HCT116 (cell line): ENCODE measurements around the gene MTHFSD. TPM values are rescaled to one million over a fixed set of nuclear protein-coding genes. Genes with fewer than 3 reads are reported as not detected.

Experiments used
- ATAC-seq: fragments of 200-7000 bp; cut with Tn5 transposase; 2 replicates; pipeline ENCODE4 v1.9.1; 2020; ENCODE audit warnings: mild to moderate bottlenecking, moderate library complexity
- BruUV-seq: library from RNA; stranded (reverse); fragments of 400-500 nt; replicated peaks from 2 replicates; lab custom pipeline; 2021; lab: Mats Ljungman, UMichigan
- CTCF ChIA-PET: fragments of 300-600 bp; sonication (Branson Sonifier 250); formaldehyde crosslinking; loops from one replicate; lab custom pipeline; 2021; ENCODE audit warnings: antibody characterized with exemption; lab: Charles Lee
- POLR2A ChIA-PET: fragments of 300-600, 350-600 bp; sonication (Branson Sonifier 250); formaldehyde crosslinking; loops from one replicate; lab custom pipeline; 2021; ENCODE audit warnings: antibody characterized with exemption; lab: Charles Lee
- RAD21 ChIA-PET, 2 experiments: fragments of 300-600 bp; sonication (Branson Sonifier 250); formaldehyde crosslinking; loops; one replicate each; lab custom pipeline; 2023; ENCODE audit warnings: low total read pairs in 2 of 2; ENCODE audit not compliant: uncharacterized antibody in 2 of 2, unreplicated experiment in 2 of 2, low non-redundant PET in 1 of 2; lab: Charles Lee
- DNase-seq: peaks from one replicate; pipeline ENCODE4 v3.0.0-alpha.2; 2010; ENCODE audit warnings: low read depth, low spot score
- H2AFZ ChIP-seq: fragments of 200-600 bp; shearing (Covaris generic), sonication (generic); 2 replicates; pipeline ENCODE4 v1.6.1; 2017; ENCODE audit warnings: low read depth, mixed run types, mixed read lengths, antibody characterized with exemption, low read length; ENCODE audit not compliant: poor library complexity, severe bottlenecking
- H3K27ac ChIP-seq: 2 replicates; pipeline ENCODE4 v1.5.1; 2012; ENCODE audit warnings: low read depth, low read length
- H3K27me3 ChIP-seq: fragments of 200-600 bp; sonication (generic); 2 replicates; pipeline ENCODE4 v1.6.1; 2016; ENCODE audit warnings: mixed run types, low read length, mixed read lengths; ENCODE audit not compliant: insufficient read depth
- H3K36me3 ChIP-seq, 2 experiments: fragments of 200-500 bp in 1 of 2; fragments of 200-600 bp in 1 of 2; sonication (Bioruptor generic) in 1 of 2; sonication (generic) in 1 of 2; 2 replicates each; pipeline versions ENCODE4 v1.5.1 to v1.6.1; 2014 to 2016; ENCODE audit warnings: low read length in 2 of 2, inconsistent platforms in 1 of 2, mixed read lengths in 1 of 2, mixed run types in 1 of 2; ENCODE audit not compliant: insufficient read depth in 2 of 2, control insufficient read depth in 1 of 2
- H3K4me1 ChIP-seq, 2 experiments: fragments of 200-600 bp in 1 of 2; sonication (generic) in 1 of 2; 2 replicates each; pipeline versions ENCODE4 v1.5.1 to v1.6.1; 2012 to 2017; ENCODE audit warnings: low read length in 2 of 2, inconsistent platforms in 1 of 2, mild to moderate bottlenecking in 1 of 2, mixed read lengths in 1 of 2, mixed run types in 1 of 2, moderate library complexity in 1 of 2; ENCODE audit not compliant: insufficient read depth in 2 of 2, control insufficient read depth in 1 of 2
- H3K4me2 ChIP-seq: fragments of 200-600 bp; sonication (generic); 2 replicates; pipeline ENCODE4 v1.6.1; 2017; ENCODE audit warnings: mixed run types, low read length, mixed read lengths
- H3K4me3 ChIP-seq, 2 experiments: fragments of 200-600 bp in 1 of 2; sonication (generic) in 1 of 2; replicated peaks in 1 of 2; 2 replicates each; pipeline ENCODE4 v1.5.1; 2011 to 2016; ENCODE audit warnings: low read length in 2 of 2, control low read depth in 1 of 2, low read depth in 1 of 2, mild to moderate bottlenecking in 1 of 2, mixed read lengths in 1 of 2, mixed run types in 1 of 2
- H3K79me2 ChIP-seq: fragments of 200-600 bp; sonication (generic); 2 replicates; pipeline ENCODE4 v1.6.1; 2017; ENCODE audit warnings: mild to moderate bottlenecking, mixed run types, low read length, moderate library complexity, mixed read lengths; ENCODE audit not compliant: insufficient read depth
- H3K9ac ChIP-seq: fragments of 200-600 bp; sonication (generic); 2 replicates; pipeline ENCODE4 v1.6.1; 2016; ENCODE audit warnings: low read length, mixed read lengths
- H3K9me2 ChIP-seq: fragments of 200-600 bp; sonication (generic), shearing (Covaris generic); 2 replicates; pipeline ENCODE4 v1.6.1; 2017; ENCODE audit warnings: mixed run types, mild to moderate bottlenecking, moderate library complexity; ENCODE audit not compliant: insufficient read depth
- H3K9me3 ChIP-seq, 2 experiments: fragments of 200-500 bp in 1 of 2; fragments of 200-600 bp in 1 of 2; sonication (Bioruptor generic) in 1 of 2; sonication (generic) in 1 of 2; 2 replicates each; pipeline ENCODE4 v1.6.1; 2014 to 2017; ENCODE audit warnings: low read length in 2 of 2, mixed read lengths in 2 of 2, inconsistent platforms in 1 of 2, low read depth in 1 of 2, mild to moderate bottlenecking in 1 of 2, mixed run types in 1 of 2, moderate library complexity in 1 of 2; ENCODE audit not compliant: control insufficient read depth in 1 of 2, insufficient read depth in 1 of 2
- H4K20me1 ChIP-seq: fragments of 200-600 bp; sonication (generic), shearing (Covaris generic); 2 replicates; pipeline ENCODE4 v1.6.1; 2017; ENCODE audit warnings: mixed run types, mild to moderate bottlenecking, moderate library complexity; ENCODE audit not compliant: insufficient read depth
- ATF3 ChIP-seq: IDR thresholded peaks from 2 replicates; pipeline ENCODE4 v1.6.1; 2012
- CBX3 ChIP-seq: IDR thresholded peaks from 2 replicates; pipeline ENCODE4 v1.6.1; 2012; ENCODE audit warnings: low read depth
- CTCF ChIP-seq, 3 experiments: fragments of 200-600 bp in 1 of 3; sonication (generic) in 1 of 3; IDR thresholded peaks in 2 of 3; conservative IDR thresholded peaks in 1 of 3; 2 replicates each; pipeline ENCODE4 v1.5.1; 2012 to 2017; ENCODE audit warnings: low read depth in 2 of 3, low read length in 2 of 3, antibody characterized with exemption in 1 of 3, borderline replicate concordance in 1 of 3, control low read depth in 1 of 3, mild to moderate bottlenecking in 1 of 3, mixed read lengths in 1 of 3, mixed run types in 1 of 3, moderate library complexity in 1 of 3; ENCODE audit not compliant: insufficient read depth in 1 of 3
- EGR1 ChIP-seq: IDR thresholded peaks from 2 replicates; pipeline ENCODE4 v1.6.1; 2012; ENCODE audit warnings: low read depth
- EZH2 ChIP-seq: fragments of 200-600 bp; sonication (generic); IDR thresholded peaks from 2 replicates; pipeline ENCODE4 v1.6.1; 2017; ENCODE audit warnings: antibody characterized with exemption, mixed run types
- JUND ChIP-seq: IDR thresholded peaks from 2 replicates; pipeline ENCODE4 v1.6.1; 2012
- POLR2A ChIP-seq: IDR thresholded peaks from 2 replicates; pipeline ENCODE4 v1.7.0; 2011; ENCODE audit warnings: borderline replicate concordance; ENCODE audit not compliant: insufficient read depth, insufficient read length; ENCODE audit errors: extremely low read depth
- POLR2AphosphoS5 ChIP-seq: IDR thresholded peaks from 2 replicates; pipeline ENCODE4 v1.6.1; 2011; ENCODE audit warnings: mild to moderate bottlenecking, low read depth, low read length, moderate library complexity
- RAD21 ChIP-seq: IDR thresholded peaks from 2 replicates; pipeline ENCODE4 v1.6.1; 2012; ENCODE audit warnings: low read depth, mild to moderate bottlenecking
- SIN3A ChIP-seq: IDR thresholded peaks from 2 replicates; pipeline ENCODE4 v1.6.1; 2012; ENCODE audit warnings: low read depth
- SP1 ChIP-seq: IDR thresholded peaks from 2 replicates; pipeline ENCODE4 v1.6.1; 2012; ENCODE audit warnings: low read depth
- ZBTB33 ChIP-seq: IDR thresholded peaks from 2 replicates; pipeline ENCODE4 v1.6.1; 2011; ENCODE audit warnings: mild to moderate bottlenecking, low read length, moderate library complexity; ENCODE audit not compliant: insufficient replicate concordance; ENCODE audit errors: extremely low read depth
- ZNF274 ChIP-seq: fragments of 200-500 bp; sonication (Bioruptor generic); IDR thresholded peaks from 2 replicates; pipeline ENCODE4 v1.6.1; 2014; ENCODE audit warnings: mild to moderate bottlenecking, low read depth, low read length, inconsistent platforms
- intact Hi-C: fragments of 100-400 bp; cut with micrococcal nuclease; formaldehyde crosslinking; loops from 2 replicates; pipeline ENCODE4 v1.10.0; 2022
- total RNA-seq: library from RNA; stranded (reverse); gene quantifications from one replicate; pipeline ENCODE4 v1.2.1, GENCODE V29; 2021; ENCODE audit not compliant: unreplicated experiment
- TF ChIP-seq, protein P1 (sequence below): IDR thresholded peaks from 2 replicates; pipeline ENCODE4 v1.6.1; 2012

The MTHFSD gene
- total RNA-seq, 1 experiment from 2014 or later, result 33.1 TPM

GRCh38 chr16:86497551-86498021 is 57.4 kb downstream of the MTHFSD start:
- CTCF ChIA-PET, result no interaction called here

More at GRCh38 chr16:86497551-86498021, 57.4 kb downstream of the MTHFSD start:
- no peak overlapping the region for H3K4me2 ChIP-seq
- H3K79me2 ChIP-seq, result no peaks in the 10 kb centered on the region
- no peak for DNase-seq
- no peak for TF ChIP-seq EZH2
- no peak for TF ChIP-seq ATF3
- no peak for TF ChIP-seq JUND
- TF ChIP-seq ZBTB33, result no peak
- TF ChIP-seq RAD21, result no peak
- TF ChIP-seq, protein P1, sequence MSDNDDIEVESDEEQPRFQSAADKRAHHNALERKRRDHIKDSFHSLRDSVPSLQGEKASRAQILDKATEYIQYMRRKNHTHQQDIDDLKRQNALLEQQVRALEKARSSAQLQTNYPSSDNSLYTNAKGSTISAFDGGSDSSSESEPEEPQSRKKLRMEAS, result no peak
- TF ChIP-seq POLR2AphosphoS5, result no peak
- TF ChIP-seq SIN3A, result no peak
- no peak for TF ChIP-seq ZNF274
- no peak for TF ChIP-seq CTCF (IDR thresholded peaks at IDR 0.05 in 2 of 3, conservative IDR thresholded peaks at IDR 0.05 in 1 of 3; ENCODE audit: borderline replicate concordance in 1 of 3, insufficient read depth in 1 of 3, low read depth in 2 of 3, low read length in 2 of 3)
- no peak for TF ChIP-seq EGR1
- no peak for TF ChIP-seq POLR2A
- TF ChIP-seq CBX3, result no peak
- no peak for TF ChIP-seq SP1
- TF ChIP-seq, all 23 proteins: peak for 0
- Histone ChIP-seq H3K36me3 (no peaks in the 10 kb centered on the region), H3K9me2 (no peaks in the 10 kb centered on the region), H3K9me3 (no peaks in the 10 kb centered on the region), H2AFZ (no peak overlapping the region), H3K27ac (no peak overlapping the region), H3K4me3 (no peak overlapping the region), H4K20me1 (no peaks in the 10 kb centered on the region), H3K27me3 (peaks cover 34% of the 10 kb centered on the region), H3K9ac (no peak overlapping the region), H3K4me1 (peaks cover 0 to 5% of the 10 kb centered on the region in 2 experiments; a peak in 1 of 4 replicates)
- no peak for ATAC-seq
- RAD21 ChIA-PET, result no interaction called here
- POLR2A ChIA-PET, result no interaction called here
- BruUV-seq, result no TSS peak
- intact Hi-C loops, result no loop called here
